Measurements from ENCODE around the gene RHBDD2. TPM values are rescaled to one million over a fixed set of nuclear protein-coding genes. Genes with fewer than 3 reads are reported as not detected.
"Not testable (repeated sequence)": the region's sequence is repeated elsewhere in the genome, so short reads cannot be mapped to it uniquely, and the experiment has no call there.

The RHBDD2 gene
- total RNA-seq, 2 experiments from 2014 or later, result 21.7 to 23.1 TPM

DNA sequence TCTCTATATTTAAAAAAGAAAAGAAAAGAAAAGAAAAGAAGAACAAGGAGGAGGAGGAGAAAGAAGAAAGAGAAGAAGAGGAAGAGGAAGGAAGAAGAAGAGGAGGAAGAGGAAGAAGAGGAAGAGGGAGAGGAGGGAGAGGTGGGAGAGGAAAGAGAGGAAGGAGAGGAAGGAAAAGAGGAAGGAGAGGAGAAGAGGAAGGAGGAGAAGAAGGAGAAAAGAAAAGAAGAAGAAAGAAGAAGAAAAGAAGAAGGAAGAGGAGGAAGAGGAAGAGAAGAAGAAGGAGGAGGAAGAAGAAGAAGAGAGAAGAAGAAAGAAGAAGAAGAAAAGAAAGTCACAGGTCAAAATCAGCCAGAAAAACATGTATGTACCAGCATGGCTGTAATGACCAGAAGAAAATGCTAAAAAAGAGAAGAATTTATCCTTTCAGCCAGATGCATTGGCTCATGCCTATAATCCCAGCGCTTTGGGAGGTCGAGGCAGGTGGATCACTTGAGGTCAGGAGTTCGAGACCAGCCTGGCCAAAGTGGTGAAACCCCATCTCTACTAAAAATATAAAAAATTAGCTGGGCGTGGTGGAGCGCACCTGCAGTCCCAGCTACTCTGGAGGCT is 30.8 kb downstream of the RHBDD2 start:
- ATAC-seq, result no peak
- intact Hi-C loops (cut with micrococcal nuclease), result loop anchor here (10.0 kb wide), 1 partner anchor 45 kb away; no protein-coding TSS in a partner anchor

DNA sequence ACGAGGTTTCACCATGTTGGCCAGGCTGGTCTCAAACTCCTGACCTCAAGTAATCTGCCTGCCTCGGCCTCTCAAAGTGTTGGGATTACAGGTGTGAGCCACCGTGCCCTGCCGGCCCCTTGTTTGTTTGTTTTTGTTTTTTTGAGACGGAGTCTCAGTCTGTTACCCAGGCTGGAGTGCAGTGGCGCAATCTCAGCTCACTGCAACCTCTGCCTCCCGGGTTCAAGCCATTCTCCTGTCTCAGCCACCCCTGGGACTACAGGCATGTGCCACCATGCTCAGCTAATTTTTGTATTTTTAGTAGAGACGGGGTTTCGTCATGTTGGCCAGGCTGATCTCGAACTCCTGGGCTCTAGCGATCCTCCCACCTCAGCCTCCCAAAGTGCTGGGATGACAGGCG is 32.4 kb downstream of the RHBDD2 start:
- H3K27me3 Mint-ChIP-seq; ATAC-seq; H3K27ac Mint-ChIP-seq; H3K4me3 Mint-ChIP-seq; POLR2A ChIA-PET; H3K9me3 Mint-ChIP-seq; DNase-seq; H3K36me3 Mint-ChIP-seq (ENCODE audit: low read depth): not testable (repeated sequence)
- intact Hi-C loops (cut with micrococcal nuclease), result loop anchor here (10.0 kb wide), 1 partner anchor 46 kb away; no protein-coding TSS in a partner anchor
- H3K4me1 Mint-ChIP-seq (ENCODE audit: low read depth), result peaks cover 12% of the 10 kb centered on the region
- CTCF ChIA-PET, result interaction anchor here (1.6 to 1.7 kb wide), 2 partner anchors 13 to 109 kb away, joined by 3 to 5 read pairs; no protein-coding TSS in a partner anchor

More for the DNA sequence above, 30.8 kb downstream of the RHBDD2 start:
- Mint-ChIP-seq H3K9me3 (no peaks in the 10 kb centered on the region), H3K27me3 (no peaks in the 10 kb centered on the region), H3K4me3 (no peak overlapping the region), H3K36me3 (ENCODE audit: low read depth) (no peaks in the 10 kb centered on the region), H3K4me1 (ENCODE audit: low read depth) (peaks cover 10% of the 10 kb centered on the region), H3K27ac (no peak overlapping the region)
- TF ChIP-seq, protein P1, sequence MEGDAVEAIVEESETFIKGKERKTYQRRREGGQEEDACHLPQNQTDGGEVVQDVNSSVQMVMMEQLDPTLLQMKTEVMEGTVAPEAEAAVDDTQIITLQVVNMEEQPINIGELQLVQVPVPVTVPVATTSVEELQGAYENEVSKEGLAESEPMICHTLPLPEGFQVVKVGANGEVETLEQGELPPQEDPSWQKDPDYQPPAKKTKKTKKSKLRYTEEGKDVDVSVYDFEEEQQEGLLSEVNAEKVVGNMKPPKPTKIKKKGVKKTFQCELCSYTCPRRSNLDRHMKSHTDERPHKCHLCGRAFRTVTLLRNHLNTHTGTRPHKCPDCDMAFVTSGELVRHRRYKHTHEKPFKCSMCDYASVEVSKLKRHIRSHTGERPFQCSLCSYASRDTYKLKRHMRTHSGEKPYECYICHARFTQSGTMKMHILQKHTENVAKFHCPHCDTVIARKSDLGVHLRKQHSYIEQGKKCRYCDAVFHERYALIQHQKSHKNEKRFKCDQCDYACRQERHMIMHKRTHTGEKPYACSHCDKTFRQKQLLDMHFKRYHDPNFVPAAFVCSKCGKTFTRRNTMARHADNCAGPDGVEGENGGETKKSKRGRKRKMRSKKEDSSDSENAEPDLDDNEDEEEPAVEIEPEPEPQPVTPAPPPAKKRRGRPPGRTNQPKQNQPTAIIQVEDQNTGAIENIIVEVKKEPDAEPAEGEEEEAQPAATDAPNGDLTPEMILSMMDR (IDR thresholded peaks at IDR 0.05), result no peak
- ChIA-PET POLR2A (interaction anchor here (0.9 kb wide), 1 partner anchor 15 kb away, joined by 3 read pairs; no protein-coding TSS in a partner anchor), CTCF (interaction anchor here (1.6 to 1.7 kb wide), 2 partner anchors 15 to 111 kb away, joined by 3 to 5 read pairs; no protein-coding TSS in a partner anchor)
- no peak for DNase-seq

DNA sequence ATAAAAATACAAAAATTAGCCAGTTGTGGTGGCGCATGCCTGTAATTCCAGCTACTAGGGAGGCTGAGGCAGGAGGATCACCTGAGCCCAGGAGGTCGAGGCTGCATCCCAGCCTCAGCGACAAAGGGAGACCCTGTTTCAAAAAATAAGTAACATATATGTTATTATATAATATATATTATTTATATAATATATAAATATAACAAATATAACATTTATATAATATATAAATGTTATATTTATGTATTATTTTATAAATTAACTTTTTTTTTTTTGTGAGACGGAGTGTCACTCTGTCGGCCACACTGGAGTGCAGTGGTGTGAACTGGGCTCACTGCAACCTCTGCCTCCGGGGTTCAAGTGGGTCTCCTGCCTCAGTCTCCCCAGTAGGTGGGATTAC is 34.6 kb downstream of the RHBDD2 start:
- intact Hi-C loops (cut with micrococcal nuclease), result loop anchor here (10.0 kb wide), 1 partner anchor 49 kb away; no protein-coding TSS in a partner anchor
- Mint-ChIP-seq H3K27me3 (no peaks in the 10 kb centered on the region), H3K36me3 (ENCODE audit: low read depth) (no peaks in the 10 kb centered on the region), H3K4me3 (no peak overlapping the region), H3K4me1 (ENCODE audit: low read depth) (peaks cover 19% of the 10 kb centered on the region), H3K9me3 (no peaks in the 10 kb centered on the region), H3K27ac (no peak overlapping the region)
- no peak for DNase-seq
- TF ChIP-seq, protein P1 (IDR thresholded peaks at IDR 0.05), result no peak
- ATAC-seq, result no peak
- ChIA-PET CTCF (interaction anchor here (1.3 to 4.3 kb wide), 2 partner anchors 47 to 107 kb away, joined by 8 to 23 read pairs; no protein-coding TSS in a partner anchor), POLR2A (interaction anchor here (0.8 to 2.3 kb wide), 2 partner anchors 15 to 34 kb away, joined by 3 to 14 read pairs; no protein-coding TSS in a partner anchor)

DNA sequence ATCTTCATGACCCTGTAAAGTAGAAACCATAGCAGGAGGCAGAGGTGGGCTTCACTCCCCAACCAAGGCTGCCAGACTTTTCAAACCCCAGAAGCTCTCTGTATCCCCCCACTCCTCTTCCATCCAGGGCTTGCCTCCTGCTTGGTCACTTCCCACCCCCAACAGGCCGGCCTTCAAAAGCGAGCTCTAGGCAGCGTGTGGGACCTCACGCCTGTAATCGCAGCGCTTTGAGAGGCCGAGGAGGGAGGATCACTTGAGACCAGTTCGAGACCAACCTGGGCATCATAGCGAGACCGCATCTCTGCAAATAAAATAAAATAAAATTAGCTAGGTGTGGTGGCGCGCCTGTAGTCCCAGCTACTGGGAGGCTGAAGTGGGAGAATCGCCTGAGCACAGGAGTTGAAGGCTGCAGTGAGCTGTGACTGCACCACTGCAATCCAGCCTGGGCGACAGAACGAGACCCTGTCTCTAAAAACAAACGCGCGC is 35.4 kb downstream of the RHBDD2 start:
- H3K9me3 Mint-ChIP-seq, result no peaks in the 10 kb centered on the region
- H3K4me3 Mint-ChIP-seq, result peak overlapping the region; percentile 79
- peak overlapping the region; percentile 78 for H3K27ac Mint-ChIP-seq
- intact Hi-C loops (cut with micrococcal nuclease), result loop anchor here (10.0 kb wide), 1 partner anchor 49 kb away; no protein-coding TSS in a partner anchor
- POLR2A ChIA-PET, result interaction anchor here (0.6 to 2.3 kb wide), 7 partner anchors 8 to 138 kb away, joined by 3 to 14 read pairs (median 4); no protein-coding TSS in a partner anchor
- H3K36me3 Mint-ChIP-seq (ENCODE audit: low read depth), result no peaks in the 10 kb centered on the region
- no peak for DNase-seq
- ATAC-seq, result no peak
- CTCF ChIA-PET, result interaction anchor here (0.7 to 4.3 kb wide), 4 partner anchors 8 to 107 kb away, joined by 3 to 23 read pairs (median 6); no protein-coding TSS in a partner anchor
- peaks cover 24% of the 10 kb centered on the region for H3K4me1 Mint-ChIP-seq (ENCODE audit: low read depth)
- TF ChIP-seq, protein P1 (IDR thresholded peaks at IDR 0.05), result no peak
- H3K27me3 Mint-ChIP-seq, result no peaks in the 10 kb centered on the region

DNA sequence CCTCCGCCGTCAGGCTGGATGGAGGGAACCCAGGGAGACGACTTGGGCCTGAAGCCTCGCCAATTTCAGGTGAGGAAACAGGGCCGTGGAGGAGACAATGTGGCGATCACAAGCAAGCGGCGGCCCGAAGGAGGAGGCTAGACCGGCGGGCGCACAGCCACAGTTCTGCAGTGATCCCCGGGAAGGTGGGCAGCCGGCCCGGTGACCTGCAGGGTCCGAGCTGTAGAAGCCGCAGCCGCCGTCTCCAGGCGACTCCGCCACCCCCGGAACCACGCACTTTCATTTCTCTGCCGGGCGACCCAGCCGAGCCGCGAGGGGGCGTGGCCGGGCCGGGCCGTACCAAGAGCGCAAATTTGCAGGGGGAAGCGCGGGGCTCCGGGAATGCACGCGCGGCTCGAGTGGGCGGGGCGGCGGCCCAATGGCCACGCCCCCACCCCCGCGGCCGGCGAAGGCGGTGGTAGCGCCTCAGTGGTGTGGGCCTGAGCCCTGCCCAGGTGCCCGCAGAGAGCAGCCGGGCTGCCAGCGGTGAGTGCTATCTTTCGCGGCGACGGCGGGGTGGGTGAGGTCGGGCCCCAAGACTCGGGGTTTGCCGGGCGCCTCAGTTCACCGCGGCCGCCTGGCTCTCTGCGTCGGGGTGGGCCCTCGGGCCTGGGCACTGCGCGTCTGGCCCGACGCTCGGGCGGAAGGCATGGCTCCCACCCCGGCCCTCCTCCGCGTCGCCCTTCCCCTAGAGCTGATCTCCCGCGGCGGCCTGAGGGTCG is 36.0 kb downstream of the RHBDD2 start, which contains the start of gene POR:
POR (plus strand) TSS at position 501 of the 761 bp plus-strand sequence. CDS start 38,847 bp downstream, outside the sequence.
- TF ChIP-seq, protein P1 (IDR thresholded peaks at IDR 0.05), result no peak
- H3K27ac Mint-ChIP-seq, result peak within 1 kb of the TSS; percentile 78
- peak; percentile 94 for ATAC-seq
- H3K9me3 Mint-ChIP-seq, result no peaks in the 10 kb centered on the region
- intact Hi-C loops (cut with micrococcal nuclease), result loop anchor here (10.0 kb wide), 1 partner anchor 50 kb away; no protein-coding TSS in a partner anchor
- ChIA-PET POLR2A (interaction anchor here (0.7 to 2.3 kb wide), 9 partner anchors 9 to 88 kb away, joined by 3 to 14 read pairs (median 3); no protein-coding TSS in a partner anchor), CTCF (interaction anchor here (0.7 to 4.3 kb wide), 6 partner anchors 8 to 106 kb away, joined by 3 to 23 read pairs (median 4); no protein-coding TSS in a partner anchor)
- peak; percentile 94 for DNase-seq
- H3K36me3 Mint-ChIP-seq (ENCODE audit: low read depth), result no peaks in the 10 kb centered on the region
- H3K4me3 Mint-ChIP-seq, result peak within 1 kb of the TSS; percentile 79
- no peaks in the 10 kb centered on the region for H3K27me3 Mint-ChIP-seq
- H3K4me1 Mint-ChIP-seq (ENCODE audit: low read depth), result peaks cover 28% of the 10 kb centered on the region
